GM10847 (cell line): ENCODE data around the gene CCK.

Experiments used
- POLR2A ChIP-seq: IDR thresholded peaks from 2 replicates; pipeline ENCODE4 v1.6.1; 2011; ENCODE audit not compliant: insufficient read length; ENCODE audit errors: extremely low read depth

The CCK gene

DNA sequence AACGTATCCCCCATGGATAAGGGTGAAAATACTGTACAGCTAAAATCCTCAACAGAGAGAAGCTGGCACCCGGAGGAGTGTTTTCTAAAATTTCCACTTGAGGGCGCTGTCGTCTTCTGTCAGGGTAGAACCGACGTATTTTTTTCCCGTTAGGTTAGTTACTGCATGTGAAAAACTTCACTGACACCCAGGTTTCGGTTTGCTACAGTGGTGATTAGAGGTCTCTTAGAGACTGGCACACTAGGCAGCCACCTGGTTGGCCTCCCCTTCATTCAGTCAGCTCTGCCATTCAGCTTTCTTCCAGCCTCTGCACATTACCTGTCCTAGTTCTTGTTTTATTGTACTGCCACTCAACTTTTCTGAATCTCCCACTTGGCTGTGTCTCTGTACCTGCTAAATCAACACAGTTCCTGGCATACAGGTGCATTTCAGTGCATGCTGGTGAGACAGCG is 18.4 kb downstream of the CCK start:
- TF ChIP-seq POLR2A: no peak

- no peak for TF ChIP-seq POLR2A
These were observed 19.9 kb downstream of the CCK start for GRCh38 chr3:42246091-42246490.

GRCh38 chr3:42236611-42237010 is 29.4 kb downstream of the CCK start:
- TF ChIP-seq POLR2A: no peak

DNA sequence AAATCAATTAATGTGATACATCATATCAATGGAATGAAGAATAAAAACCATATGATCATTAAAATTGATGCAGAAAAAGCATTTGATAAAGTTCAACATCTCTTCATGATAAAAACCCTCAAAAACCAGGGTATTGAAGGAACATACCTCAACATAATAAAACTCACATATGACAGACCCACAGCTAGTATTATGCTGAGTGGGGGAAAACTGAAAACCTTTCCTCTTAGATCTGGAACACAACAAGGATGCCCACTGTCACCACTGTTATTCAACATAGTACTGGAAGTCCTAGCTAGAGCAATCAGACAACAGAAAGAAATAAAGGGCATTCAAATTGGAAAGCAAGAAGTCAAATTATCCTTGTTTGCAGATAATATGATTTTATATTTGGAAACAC is 30.5 kb downstream of the CCK start:
- TF ChIP-seq POLR2A: no peak

DNA sequence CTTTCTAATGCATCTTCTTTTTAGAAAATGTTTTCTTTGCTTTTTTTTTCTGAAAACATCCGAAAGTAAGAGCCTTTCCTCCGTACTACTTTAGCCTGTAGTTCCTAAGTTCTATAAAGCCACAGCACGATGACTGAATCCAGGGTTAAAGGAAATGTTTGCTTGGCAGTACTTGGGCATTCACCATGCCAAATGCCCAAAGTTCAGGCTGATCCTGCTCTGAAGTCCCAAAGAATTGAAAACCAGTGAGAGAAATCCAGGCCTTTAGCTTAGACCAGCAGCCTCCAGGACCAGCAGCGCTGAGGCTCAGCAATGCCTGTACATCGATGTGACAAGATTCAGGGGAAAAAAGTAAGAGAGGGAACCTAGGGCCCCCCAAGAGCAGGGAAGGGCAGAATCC is 35.1 kb downstream of the CCK start:
- no peak for TF ChIP-seq POLR2A

DNA sequence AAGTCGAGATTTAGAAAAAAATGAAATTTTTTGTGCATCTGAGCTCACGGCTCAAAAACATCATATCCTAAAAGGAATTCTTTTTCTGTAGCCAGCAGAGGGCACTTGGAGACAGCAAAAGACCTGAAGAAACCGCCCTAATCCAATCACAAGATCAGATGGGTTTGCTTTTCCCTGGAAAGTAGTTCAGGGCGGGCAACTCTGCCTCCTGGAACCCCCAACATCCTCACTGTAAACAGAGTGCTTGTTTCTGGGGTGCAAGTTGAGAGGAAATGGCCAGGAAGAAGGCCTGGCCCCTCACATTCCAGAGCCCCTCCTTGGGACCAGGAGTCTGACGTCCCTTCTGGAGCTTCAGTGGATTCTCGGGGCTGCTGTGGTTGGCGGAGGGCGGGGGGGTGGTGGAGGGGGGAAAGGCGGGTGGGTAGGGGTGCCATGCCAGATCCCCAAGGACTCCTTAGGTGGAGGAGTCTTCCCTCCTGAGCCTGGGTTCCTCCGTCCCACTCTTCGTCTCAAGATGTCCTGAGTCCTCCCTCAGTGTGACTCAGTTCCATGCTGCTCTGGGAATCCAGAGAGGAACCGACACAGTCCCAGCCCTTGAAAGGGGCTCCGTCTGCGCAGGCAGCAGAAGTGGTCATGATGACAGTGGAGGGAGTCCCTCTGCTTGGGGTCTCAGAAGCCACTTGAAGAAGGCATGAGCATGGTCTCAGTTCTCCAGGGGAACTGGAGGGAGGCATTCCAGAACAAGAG is 35.9 kb downstream of the CCK start:
- TF ChIP-seq POLR2A: no peak

- TF ChIP-seq POLR2A: no peak
These were observed 36.6 kb downstream of the CCK start for GRCh38 chr3:42229266-42229941.

- TF ChIP-seq POLR2A: no peak
These were observed 37.2 kb downstream of the CCK start for GRCh38 chr3:42228796-42229195.

DNA sequence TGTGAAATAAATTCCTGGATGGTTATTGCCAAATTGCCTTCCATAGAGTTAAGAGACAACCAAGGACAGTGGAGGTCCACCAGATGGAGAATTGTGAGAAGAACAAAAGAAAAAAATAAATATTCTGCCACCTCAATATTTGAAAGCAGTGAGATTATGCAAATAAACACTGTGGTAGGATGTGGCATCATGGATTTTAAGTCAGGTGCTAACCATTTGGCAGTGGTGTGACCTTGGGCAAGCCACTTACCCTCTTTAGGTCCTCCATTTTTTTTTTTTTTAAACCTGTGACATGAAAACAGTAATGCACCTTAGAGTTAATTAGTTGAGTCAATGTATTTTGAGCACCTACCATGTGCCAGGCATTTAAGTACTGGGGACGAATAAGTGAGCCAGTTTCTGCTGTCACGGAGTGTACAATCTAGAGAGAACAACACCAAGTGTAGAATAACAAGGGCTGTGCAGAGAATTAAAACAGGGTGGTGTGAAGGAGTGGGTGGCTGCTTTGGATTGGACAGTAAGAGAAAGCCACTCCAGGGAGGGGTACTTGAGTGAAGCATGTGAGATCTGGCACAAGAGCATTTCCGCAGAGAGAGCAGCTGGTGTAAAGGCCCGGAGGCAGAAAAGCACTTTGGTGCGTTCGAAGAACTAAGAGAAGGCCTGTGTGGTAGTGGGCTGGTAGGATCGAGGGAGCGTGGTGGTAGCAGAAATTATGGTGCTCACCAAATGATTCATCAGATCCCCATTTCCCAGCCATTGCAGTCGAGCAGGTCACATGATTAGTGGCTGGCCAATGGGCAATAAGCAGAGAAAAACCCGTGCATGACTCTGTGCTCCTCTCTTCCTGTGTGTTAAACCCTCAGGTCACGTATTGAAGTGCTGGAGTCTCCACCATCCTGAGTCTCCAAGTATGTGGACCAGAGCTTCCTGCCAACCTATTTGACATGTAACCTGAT is 39.2 kb downstream of the CCK start:
- no peak for TF ChIP-seq POLR2A

GRCh38 chr3:42225486-42226363 is 40.3 kb downstream of the CCK start:
- TF ChIP-seq POLR2A: no peak

GRCh38 chr3:42224658-42225421 is 41.1 kb downstream of the CCK start:
- TF ChIP-seq POLR2A: no peak

DNA sequence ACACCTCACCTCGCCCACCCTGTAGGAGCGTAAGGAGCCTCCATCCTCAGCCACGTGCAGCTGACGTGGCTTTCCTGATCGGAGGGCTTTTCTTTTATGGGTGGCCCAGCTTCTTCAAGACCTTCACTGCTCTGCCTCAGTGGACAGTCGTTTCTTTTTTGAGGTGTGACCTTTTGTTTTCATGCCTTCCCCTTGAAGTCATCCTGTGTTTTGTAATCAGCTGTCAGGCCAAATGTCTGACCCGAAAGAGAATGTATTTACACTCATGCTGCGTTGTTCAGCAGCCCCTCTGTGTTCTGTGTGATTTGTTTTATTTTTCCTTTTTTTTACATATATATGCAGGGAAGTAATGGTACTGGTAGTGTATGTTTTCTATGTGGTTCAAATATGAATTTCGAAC is 41.8 kb downstream of the CCK start:
- no peak for TF ChIP-seq POLR2A

DNA sequence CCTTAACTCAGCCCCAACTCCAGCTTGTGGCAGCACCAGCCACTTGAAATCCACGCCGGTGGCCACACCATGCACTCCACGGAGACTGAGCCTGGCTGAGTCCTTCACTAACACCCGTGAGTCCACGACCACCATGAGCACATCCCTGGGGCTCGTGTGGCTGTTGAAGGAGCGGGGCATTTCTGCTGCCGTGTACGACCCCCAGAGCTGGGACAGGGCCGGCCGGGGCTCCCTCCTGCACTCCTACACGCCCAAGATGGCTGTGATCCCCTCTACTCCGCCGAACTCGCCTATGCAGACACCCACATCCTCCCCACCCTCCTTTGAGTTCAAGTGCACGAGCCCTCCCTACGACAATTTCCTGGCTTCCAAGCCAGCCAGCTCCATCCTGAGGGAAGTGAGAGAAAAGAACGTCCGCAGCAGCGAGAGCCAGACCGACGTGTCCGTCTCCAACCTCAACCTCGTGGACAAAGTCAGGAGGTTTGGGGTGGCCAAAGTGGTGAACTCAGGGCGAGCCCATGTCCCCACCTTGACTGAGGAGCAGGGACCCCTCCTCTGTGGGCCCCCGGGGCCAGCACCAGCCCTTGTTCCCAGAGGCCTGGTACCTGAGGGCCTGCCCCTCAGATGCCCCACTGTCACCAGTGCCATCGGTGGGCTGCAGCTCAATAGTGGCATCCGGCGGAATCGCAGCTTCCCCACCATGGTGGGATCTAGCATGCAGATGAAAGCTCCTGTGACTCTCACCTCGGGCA is 42.9 kb downstream of the CCK start:
- no peak for TF ChIP-seq POLR2A

- TF ChIP-seq POLR2A: no peak
These were observed 45.4 kb downstream of the CCK start for GRCh38 chr3:42220436-42221121.
